ENCODE measurements around the gene CCND2.

CCND2 gene

GRCh38 chr12:4293299-4293965, 19.9 kb downstream of the CCND2 start:
- no peak for DNase-seq

DNA sequence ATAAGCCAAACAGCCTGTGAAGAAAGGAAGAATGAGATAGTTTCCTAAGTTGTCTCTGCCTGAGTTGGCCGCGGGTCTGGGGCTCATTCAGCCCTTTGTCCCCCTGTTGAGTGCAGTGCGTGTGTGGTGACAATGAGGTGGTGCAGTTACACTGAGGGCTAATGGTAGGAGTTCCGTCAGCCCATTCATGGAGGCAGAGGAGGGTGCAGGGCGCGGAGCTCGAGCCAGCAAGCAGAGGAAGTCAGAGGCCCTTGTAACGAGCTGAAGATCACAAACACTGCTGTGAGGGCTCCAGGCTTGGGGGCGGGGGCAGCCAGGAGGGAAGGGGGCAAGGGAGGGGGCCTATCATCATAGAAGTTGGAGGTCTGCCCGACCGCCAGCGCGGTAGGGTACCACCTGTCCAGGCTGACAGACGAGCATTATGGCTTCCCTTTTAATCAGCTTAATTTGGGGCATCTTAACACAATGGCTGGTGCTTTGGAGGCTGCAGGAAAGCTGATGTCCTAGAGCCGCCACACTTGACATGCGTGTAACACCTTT, 20.5 kb downstream of the CCND2 start:
- no peak for DNase-seq

- no peak for DNase-seq
Measured at GRCh38 chr12:4296751-4297150, 23.2 kb downstream of the CCND2 start.

DNA sequence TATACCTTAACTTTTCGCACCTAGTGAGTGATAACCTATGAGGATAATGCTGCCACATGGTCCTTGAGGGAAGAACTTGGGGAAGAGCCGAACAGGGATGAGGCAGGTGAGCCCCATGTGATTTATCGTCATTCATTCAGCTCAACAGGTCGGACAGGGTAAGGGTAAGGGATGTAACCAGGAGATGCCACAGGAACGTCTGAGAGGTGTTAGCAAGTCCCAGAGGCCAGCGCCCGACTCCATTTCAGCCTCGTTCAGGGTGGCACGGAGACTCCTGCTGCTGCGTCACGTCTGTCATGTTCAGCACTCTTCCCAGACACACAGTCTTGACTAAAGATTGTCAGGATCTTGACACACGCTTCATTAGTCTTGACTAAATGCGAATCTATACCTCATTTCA, 24.1 kb downstream of the CCND2 start:
- no peak for DNase-seq

DNA sequence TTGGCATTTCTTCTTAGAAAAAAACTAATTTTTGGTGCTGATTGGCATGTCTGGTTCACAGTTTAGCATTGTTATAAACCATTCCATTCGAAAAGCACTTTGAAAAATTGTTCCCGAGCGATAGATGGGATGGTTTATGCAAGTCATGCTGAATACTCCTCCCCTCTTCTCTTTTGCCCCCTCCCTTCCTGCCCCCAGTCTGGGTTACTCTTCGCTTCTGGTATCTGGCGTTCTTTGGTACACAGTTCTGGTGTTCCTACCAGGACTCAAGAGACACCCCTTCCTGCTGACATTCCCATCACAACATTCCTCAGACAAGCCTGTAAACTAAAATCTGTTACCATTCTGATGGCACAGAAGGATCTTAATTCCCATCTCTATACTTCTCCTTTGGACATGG, 27.3 kb downstream of the CCND2 start:
- DNase-seq = no peak

GRCh38 chr12:4301932-4302501, 28.5 kb downstream of the CCND2 start:
- no peak for DNase-seq

- no peak for DNase-seq
Measured at GRCh38 chr12:4302881-4303280, 29.3 kb downstream of the CCND2 start.

DNA sequence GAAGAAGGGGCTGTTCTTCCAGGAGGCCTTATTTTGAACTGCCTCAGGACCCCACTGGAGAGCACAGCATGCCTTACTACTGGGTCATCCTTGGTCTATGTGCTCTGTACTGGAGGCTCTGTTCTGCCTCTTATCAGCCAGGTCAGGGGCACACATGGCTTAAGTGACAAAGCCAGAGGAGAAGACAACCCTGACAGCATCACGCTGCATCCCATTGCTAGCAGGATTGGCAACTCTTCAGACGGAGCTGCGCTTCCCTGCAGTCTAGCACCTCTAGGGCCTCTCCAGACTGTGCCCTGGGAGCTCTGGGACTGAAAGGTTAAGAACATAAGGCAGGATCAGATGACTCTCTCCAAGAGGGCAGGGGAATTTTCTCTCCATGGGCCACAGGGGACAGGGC, 30.2 kb downstream of the CCND2 start:
- DNase-seq = no peak

DNA sequence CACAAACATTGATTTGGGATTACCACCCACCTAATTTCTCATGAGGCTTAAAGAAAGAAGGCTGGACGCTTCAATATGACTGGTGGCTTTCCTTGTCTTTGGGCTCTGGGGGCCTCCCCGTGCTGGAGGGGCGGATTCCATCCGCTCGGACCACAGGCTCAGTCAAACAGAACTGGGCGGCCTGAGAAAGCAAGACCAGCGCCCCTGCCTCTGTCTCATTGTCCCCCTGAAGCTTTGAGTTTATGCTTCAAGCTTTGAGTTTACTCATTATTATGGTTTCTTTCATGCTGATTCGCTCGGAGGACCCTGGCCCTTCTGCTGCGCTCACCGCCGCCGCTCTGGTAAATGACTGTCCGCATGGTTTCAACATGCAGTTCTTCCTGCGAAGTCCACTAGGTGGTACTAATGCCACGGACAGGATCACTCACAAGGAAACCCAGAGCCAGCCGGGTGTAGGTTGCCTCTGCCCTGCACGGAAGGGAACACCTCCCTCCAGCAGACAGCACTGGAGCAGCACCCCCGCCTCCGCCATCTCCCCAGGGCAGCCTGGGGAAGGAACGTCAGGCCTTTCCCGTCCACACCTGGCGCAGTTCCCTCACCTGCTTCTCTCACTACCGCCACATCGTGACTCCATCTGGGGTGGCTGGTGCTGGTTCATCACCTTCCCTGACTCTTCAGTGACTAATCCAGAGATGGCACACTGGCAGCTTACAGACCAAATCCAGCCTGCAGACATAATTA, 34.2 kb downstream of the CCND2 start:
- DNase-seq = peak; percentile 36

DNA sequence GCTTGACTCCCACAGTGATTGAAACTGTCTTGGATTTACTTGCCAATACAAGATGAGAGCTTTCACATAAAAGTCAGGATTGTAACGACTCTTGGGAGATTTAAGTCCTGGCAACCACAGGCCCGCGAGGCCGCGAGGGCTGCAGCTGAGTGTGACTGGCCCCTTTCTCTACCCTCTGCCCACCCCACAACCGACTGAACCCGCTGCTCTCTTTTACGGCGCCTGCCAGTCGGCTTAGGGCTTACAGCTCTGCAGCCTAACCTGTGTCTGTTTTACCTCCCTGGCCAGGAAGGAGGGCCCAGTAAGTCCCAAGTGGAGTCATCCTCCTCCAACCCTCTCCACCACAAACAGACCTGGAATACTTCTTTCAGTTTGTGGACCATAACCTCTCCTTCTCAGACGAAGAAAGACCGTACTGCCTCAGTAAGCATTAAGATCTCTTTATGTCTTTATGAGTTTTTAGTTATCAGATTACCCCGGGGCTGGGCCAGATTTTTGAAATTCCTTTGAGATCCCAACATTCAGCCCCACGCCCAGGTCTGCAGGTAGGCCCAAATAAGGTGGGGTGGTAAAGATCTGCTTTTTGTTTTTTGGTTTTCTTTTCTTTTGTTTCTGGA, 34.9 kb downstream of the CCND2 start:
- no peak for DNase-seq

DNA sequence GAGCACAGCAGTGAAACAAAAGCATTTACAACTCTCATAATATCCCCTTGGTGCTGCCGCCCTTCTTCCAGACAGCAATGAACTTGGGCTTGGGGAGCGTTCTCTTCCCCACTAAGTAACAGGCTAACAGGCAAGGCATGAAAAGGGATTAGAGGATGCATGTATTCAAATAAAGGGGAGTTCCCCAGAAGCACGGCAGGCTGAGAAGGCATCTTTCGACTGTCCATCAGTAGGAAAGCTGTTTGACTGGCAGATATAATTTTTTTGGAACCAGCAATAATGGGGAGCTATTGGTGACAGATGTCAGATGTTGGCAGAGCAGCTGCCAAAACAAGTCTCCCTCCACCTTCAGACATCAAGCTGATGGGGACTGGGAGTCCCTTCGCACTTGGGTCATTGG, 38.2 kb downstream of the CCND2 start:
- no peak for DNase-seq

DNA sequence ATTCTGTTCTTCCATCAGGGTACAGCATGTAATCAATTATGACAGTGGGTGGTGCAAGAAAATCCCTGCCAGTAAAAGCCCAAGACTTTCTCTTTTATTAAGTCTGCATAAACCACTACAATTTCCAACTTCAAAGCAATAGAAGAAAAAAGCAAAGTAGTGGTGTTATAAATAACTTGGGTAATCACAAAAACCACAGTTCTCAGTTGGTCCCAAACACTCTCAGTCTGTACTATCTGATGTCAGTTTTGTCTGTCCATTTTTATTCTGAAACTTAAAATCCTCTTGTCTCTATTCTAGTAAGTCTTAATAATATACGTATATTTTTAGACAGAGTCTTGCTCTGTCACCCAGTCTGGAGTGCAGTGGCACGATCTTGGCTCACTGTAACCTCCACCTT, 38.7 kb downstream of the CCND2 start:
- DNase-seq = no peak

DNA sequence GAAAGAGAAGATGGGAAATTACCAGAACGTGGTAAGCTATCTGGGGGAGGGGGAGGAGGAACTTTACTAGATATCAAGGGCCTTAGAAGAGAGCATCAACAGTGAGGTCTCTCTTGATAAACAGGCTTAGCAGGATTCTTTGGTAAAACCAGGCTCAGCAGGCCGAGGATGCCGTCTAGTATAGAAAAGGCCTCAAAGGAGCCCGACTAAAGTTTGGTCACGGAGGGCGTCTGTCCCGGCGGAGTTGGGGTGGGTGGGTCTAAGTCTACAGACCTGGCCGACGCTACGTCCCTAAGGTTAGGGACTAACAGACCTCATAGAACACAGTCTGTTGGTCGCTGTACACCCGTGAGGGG, 46.9 kb downstream of the CCND2 start:
- DNase-seq = no peak

- DNase-seq = peak; percentile 95
Measured at GRCh38 chr12:4320853-4321701, 47.5 kb downstream of the CCND2 start, which contains the start of gene TIGAR. Gene TIGAR (plus strand): TSS chr12:4321213. CDS start chr12:4321272, 59 bp downstream.

- no peak for DNase-seq
Measured at GRCh38 chr12:4322726-4323125, 49.2 kb downstream of the CCND2 start.
